ENCODE results near the gene PDF. TPM values are rescaled to one million over a fixed set of nuclear protein-coding genes. Genes with fewer than 3 reads are reported as not detected.

The PDF gene
- total and polyA plus RNA-seq, 2 donors (not counting 1 experiment from before 2014, with no cell fraction given) = 5.5 to 9.6 TPM

DNA sequence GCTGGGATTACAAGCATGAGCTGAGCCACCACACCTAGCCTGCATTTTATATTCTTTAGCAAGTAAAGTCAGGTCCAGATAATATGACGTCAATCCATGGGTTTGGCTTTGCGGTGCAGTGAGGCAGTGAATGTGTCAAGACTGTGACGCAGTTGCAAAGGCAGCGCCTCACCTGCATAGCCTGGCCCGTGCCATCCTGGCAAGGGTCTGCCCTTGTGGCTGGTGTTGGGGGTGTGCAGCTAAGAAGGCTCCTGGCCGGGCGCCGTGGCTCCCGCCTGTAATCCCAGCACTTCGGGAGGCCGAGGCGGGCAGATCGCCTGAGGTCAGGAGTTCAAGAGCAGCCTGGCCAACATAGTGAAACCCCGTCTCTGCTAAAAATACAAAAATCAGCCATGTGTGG, 7.0 kb downstream of the PDF start:
- Histone ChIP-seq H3K36me3 (replicated peaks in 1 of 2; ENCODE audit: control extremely low read depth in 1 of 2, control insufficient read depth in 1 of 2, extremely low read depth in 1 of 2, insufficient read depth in 2 of 2, low read length in 1 of 2) (peaks cover 1 to 78% of the 10 kb centered on the region in 2 experiments), H4K20me1 (ENCODE audit: control insufficient read depth, insufficient read depth, low read length, poor library complexity, severe bottlenecking) (peaks cover 73% of the 10 kb centered on the region)
- peaks cover 23% of the 10 kb centered on the region for H3K4me1 Mint-ChIP-seq

DNA sequence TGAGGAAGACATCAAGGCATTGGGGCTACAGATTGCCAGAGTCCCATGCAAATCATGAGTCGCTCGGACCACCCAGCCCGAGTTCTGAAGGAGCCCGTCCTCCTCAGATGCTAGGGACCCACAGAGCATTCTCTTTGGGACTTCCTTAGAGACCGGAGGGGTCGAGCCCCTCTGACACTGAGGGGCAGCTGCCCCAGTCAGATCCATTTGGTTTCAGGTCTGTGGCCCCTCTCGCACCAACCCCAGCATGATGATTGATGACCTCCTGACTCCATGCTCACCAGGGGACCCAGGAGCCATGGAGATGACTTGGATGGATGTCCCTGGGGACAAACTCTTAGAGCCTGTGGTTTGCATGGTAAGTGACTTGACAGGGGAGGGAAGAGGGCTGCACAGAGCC, 8.0 kb downstream of the PDF start:
- ChIA-PET POLR2A (no interaction called here), CTCF (no interaction called here)
- no peaks in the 10 kb centered on the region for H3K27me3 Mint-ChIP-seq
- peaks cover 19% of the 10 kb centered on the region for H3K4me1 Mint-ChIP-seq
- Histone ChIP-seq H3K4me2 (replicated peaks; ENCODE audit: low read depth, low read length, poor library complexity, severe bottlenecking) (no peak overlapping the region), H3K27me3 (replicated peaks in 1 of 4; ENCODE audit: control extremely low read depth in 1 of 4, control insufficient read depth in 3 of 4, insufficient read depth in 4 of 4, low read length in 3 of 4) (no peaks in the 10 kb centered on the region), H3K9me3 (ENCODE audit: control extremely low read depth in 1 of 3, control insufficient read depth in 2 of 3, insufficient read depth in 1 of 3, low read length in 2 of 3) (no peaks in the 10 kb centered on the region), H3K36me3 (replicated peaks in 1 of 2; ENCODE audit: control extremely low read depth in 1 of 2, control insufficient read depth in 1 of 2, extremely low read depth in 1 of 2, insufficient read depth in 2 of 2, low read length in 1 of 2) (peaks cover 1 to 76% of the 10 kb centered on the region in 2 experiments), H3K79me2 (ENCODE audit: control insufficient read depth, insufficient read depth, low read length) (peaks cover 74% of the 10 kb centered on the region), H3K27ac (ENCODE audit: low read length in 2 of 2) (no peak overlapping the region), H3K9ac (ENCODE audit: low read length) (no peak overlapping the region), H3K4me1 (ENCODE audit: control insufficient read depth in 2 of 2, insufficient read depth in 2 of 2, low read length in 2 of 2) (peaks cover 0 to 7% of the 10 kb centered on the region in 2 donors), H4K20me1 (ENCODE audit: control insufficient read depth, insufficient read depth, low read length, poor library complexity, severe bottlenecking) (peaks cover 78% of the 10 kb centered on the region), H3K4me3 (ENCODE audit: control extremely low read depth in 1 of 5, extremely low read depth in 1 of 5, insufficient read depth in 1 of 5, low read depth in 2 of 5, low read length in 4 of 5) (no peak overlapping the region), H2AFZ (ENCODE audit: insufficient read depth, low read depth, low read length, poor library complexity, severe bottlenecking) (no peak overlapping the region)
- intact Hi-C loops (cut with micrococcal nuclease) = no loop called here
- no peaks in the 10 kb centered on the region for H3K9me3 Mint-ChIP-seq (ENCODE audit: insufficient read depth)
- H3K4me3 Mint-ChIP-seq = no peak overlapping the region
- H3K27ac Mint-ChIP-seq = no peak overlapping the region
- ATAC-seq (ENCODE audit: low read depth) (no peak), DNase-seq (no peak)
- WGBS (ENCODE audit: insufficient coverage) = 97% methylated on average over 6 of the region's 7 CpGs
- TF ChIP-seq EZH2 (IDR thresholded peaks at IDR 0.05; ENCODE audit: borderline replicate concordance, insufficient read depth, low read depth, low read length, poor library complexity, severe bottlenecking) = no peak
- TF ChIP-seq, protein P1, sequence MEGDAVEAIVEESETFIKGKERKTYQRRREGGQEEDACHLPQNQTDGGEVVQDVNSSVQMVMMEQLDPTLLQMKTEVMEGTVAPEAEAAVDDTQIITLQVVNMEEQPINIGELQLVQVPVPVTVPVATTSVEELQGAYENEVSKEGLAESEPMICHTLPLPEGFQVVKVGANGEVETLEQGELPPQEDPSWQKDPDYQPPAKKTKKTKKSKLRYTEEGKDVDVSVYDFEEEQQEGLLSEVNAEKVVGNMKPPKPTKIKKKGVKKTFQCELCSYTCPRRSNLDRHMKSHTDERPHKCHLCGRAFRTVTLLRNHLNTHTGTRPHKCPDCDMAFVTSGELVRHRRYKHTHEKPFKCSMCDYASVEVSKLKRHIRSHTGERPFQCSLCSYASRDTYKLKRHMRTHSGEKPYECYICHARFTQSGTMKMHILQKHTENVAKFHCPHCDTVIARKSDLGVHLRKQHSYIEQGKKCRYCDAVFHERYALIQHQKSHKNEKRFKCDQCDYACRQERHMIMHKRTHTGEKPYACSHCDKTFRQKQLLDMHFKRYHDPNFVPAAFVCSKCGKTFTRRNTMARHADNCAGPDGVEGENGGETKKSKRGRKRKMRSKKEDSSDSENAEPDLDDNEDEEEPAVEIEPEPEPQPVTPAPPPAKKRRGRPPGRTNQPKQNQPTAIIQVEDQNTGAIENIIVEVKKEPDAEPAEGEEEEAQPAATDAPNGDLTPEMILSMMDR (IDR thresholded peaks at IDR 0.05) = no peak

More for the DNA sequence above, 7.0 kb downstream of the PDF start:
- Histone ChIP-seq H2AFZ (ENCODE audit: insufficient read depth, low read depth, low read length, poor library complexity, severe bottlenecking) (no peak overlapping the region), H3K4me2 (replicated peaks; ENCODE audit: low read depth, low read length, poor library complexity, severe bottlenecking) (no peak overlapping the region), H3K9ac (ENCODE audit: low read length) (no peak overlapping the region), H3K4me3 (ENCODE audit: control extremely low read depth in 1 of 5, extremely low read depth in 1 of 5, insufficient read depth in 1 of 5, low read depth in 2 of 5, low read length in 4 of 5) (no peak overlapping the region), H3K9me3 (ENCODE audit: control extremely low read depth in 1 of 3, control insufficient read depth in 2 of 3, insufficient read depth in 1 of 3, low read length in 2 of 3) (no peaks in the 10 kb centered on the region), H3K27me3 (replicated peaks in 1 of 4; ENCODE audit: control extremely low read depth in 1 of 4, control insufficient read depth in 3 of 4, insufficient read depth in 4 of 4, low read length in 3 of 4) (no peaks in the 10 kb centered on the region), H3K79me2 (ENCODE audit: control insufficient read depth, insufficient read depth, low read length) (peaks cover 72% of the 10 kb centered on the region), H3K27ac (ENCODE audit: low read length in 2 of 2) (no peak overlapping the region), H3K4me1 (ENCODE audit: control insufficient read depth in 2 of 2, insufficient read depth in 2 of 2, low read length in 2 of 2) (peaks cover 3 to 11% of the 10 kb centered on the region in 2 donors)
- H3K9me3 Mint-ChIP-seq (ENCODE audit: insufficient read depth) = no peaks in the 10 kb centered on the region
- 94% methylated on average over 14 of the region's 14 CpGs for WGBS (ENCODE audit: insufficient coverage)
- no peak for TF ChIP-seq EZH2 (IDR thresholded peaks at IDR 0.05; ENCODE audit: borderline replicate concordance, insufficient read depth, low read depth, low read length, poor library complexity, severe bottlenecking)
- TF ChIP-seq, protein P1 (IDR thresholded peaks at IDR 0.05) = no peak
- no peak overlapping the region for H3K4me3 Mint-ChIP-seq
- ChIA-PET CTCF (no interaction called here), POLR2A (no interaction called here)
- ATAC-seq (ENCODE audit: low read depth) = no peak
- no peaks in the 10 kb centered on the region for H3K27me3 Mint-ChIP-seq
- no peak for DNase-seq
- H3K27ac Mint-ChIP-seq = no peak overlapping the region
- intact Hi-C loops (cut with micrococcal nuclease) = no loop called here

All from B cell (primary cell).